ENCODE measurements around the gene GSPT1.

Gene GSPT1

DNA sequence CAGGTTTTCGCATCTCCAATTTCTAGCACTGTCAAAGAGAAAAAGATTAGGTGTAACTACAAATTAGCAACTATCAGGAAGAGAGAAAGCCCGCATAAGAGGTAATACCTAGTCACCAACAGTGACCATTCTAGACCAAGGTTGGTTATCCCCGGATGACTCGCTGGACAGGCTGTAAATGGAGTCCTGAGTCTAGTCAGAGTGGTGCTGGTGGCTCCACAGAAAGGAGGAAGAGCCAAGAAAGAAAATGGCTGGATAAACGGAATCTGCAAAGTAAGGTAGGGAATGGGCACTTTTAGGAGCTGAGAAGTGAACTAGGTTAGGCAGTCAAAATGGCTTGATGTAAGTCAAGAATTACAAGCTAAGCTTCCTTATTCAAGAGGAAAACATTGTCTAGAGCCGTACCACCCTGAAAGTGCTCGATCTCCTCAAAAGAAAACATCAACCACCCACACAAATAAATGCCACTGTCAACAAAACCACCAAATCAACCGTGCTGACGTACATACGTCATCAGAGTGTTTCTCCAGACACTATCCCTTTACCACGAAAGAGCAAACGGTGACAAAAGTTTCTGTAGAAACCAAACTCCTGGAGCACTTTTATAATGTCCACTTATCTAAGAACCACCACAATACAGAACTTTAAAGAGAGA lies 2.2 kb downstream of the GSPT1 start:
- Histone ChIP-seq H3K4me3 (ENCODE audit: low read length) (peak overlapping the region; percentile 75), H3K9ac (ENCODE audit: low read length) (peak overlapping the region; percentile 79), H3K27ac (ENCODE audit: low read length) (peak overlapping the region; percentile 29), H4K20me1 (ENCODE audit: insufficient read depth, low read length) (peaks cover 50% of the 10 kb centered on the region), H3K27me3 (ENCODE audit: low read depth, low read length) (no peaks in the 10 kb centered on the region), H3K4me1 (ENCODE audit: low read length) (peaks cover 37% of the 10 kb centered on the region), H3K79me2 (ENCODE audit: low read length) (peaks cover 72% of the 10 kb centered on the region), H3K36me3 (replicated peaks; ENCODE audit: low read depth, low read length) (peaks cover 9% of the 10 kb centered on the region), H3K9me3 (ENCODE audit: insufficient read depth, low read length) (no peaks in the 10 kb centered on the region), H3K4me2 (ENCODE audit: low read length) (peak overlapping the region; percentile 85), H2AFZ (ENCODE audit: low read depth, low read length) (no peak overlapping the region)
- TF ChIP-seq EZH2phosphoT487 (IDR thresholded peaks at IDR 0.05; ENCODE audit: low read depth): no peak
- TF ChIP-seq, protein P1, sequence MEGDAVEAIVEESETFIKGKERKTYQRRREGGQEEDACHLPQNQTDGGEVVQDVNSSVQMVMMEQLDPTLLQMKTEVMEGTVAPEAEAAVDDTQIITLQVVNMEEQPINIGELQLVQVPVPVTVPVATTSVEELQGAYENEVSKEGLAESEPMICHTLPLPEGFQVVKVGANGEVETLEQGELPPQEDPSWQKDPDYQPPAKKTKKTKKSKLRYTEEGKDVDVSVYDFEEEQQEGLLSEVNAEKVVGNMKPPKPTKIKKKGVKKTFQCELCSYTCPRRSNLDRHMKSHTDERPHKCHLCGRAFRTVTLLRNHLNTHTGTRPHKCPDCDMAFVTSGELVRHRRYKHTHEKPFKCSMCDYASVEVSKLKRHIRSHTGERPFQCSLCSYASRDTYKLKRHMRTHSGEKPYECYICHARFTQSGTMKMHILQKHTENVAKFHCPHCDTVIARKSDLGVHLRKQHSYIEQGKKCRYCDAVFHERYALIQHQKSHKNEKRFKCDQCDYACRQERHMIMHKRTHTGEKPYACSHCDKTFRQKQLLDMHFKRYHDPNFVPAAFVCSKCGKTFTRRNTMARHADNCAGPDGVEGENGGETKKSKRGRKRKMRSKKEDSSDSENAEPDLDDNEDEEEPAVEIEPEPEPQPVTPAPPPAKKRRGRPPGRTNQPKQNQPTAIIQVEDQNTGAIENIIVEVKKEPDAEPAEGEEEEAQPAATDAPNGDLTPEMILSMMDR (IDR thresholded peaks at IDR 0.05; ENCODE audit: low read depth, low read length): no peak

DNA sequence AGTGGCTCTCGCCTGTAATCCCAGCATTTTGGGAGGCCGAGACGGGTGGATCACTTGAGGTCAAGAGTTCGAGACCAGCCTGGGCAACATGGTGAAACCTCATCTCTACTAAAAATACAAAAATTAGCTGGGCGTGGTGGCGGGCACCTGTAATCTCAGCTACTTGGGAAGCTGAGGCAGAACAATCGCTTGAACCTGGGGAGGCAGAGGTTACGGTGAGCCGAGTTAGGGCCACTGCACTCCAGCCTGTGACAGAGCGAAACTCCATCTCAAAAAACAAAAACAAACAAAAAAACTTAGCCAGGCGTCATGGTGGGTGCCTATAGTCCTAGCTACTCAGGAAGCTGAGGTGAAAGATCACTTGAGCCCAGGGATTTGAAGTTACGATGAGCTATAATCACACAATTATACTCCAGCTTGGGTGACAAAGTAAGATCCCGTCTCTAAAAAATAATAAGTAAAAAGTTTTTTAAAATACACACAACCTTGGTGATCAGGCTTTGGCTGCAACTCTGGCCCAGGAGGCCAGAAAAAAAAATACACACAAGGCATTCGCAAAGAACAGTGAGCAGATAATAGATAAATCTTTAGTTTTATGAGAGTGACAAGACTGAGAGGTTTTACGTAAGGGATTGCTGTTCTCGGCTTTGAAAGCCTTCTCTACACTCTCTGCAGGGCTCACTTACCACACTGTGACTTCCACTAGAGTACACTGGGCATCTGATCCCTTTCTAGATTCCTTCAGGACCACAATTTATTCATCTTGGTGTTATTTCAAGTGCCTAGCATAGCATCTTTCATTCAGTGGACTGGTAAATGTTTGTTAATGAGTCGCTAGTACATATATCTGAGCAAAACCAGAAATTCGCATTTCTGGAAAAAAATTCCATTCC lies 5.9 kb downstream of the GSPT1 start:
- H3K27ac ChIP-seq (ENCODE audit: low read length): peak overlapping the region; percentile 58

DNA sequence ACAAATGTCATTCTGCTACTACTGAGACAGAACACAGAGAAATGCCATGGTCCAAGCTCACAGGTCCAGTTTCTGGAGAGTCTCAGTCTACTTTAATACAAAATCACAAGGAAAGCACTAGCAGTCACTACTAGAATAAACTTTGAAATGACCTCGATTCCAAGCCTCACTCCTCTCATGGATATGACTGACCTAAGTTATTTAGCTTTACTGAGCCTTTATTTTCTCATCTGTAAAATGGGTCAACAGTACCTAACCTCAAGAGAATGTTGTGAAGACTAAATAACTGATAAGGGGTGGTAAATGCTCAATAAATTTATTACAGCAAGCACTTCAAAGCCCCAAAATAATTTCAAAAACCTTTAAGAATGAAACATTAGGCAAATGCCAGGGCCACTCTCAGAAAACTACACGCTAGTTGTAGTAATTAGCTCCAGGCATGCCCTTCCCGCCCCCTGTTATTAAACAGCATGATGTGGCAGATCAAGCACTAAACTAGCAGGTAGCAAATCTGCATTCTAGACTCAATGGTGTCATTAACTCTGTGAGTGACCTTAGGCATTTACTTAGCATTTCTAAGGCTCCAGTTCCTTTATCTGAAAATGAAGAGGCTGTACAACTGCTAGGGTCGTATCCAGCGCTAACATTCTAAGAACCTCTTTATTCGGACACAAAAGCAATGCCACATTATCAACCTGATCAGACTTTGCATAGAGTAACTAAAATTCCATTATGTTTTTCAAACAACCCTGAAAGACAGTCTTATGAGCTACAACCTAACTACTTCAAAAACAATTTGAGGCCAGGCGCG lies 8.4 kb downstream of the GSPT1 start:
- no peak overlapping the region for H3K4me2 ChIP-seq (ENCODE audit: low read length)
- H3K9me3 ChIP-seq (ENCODE audit: insufficient read depth, low read length): no peaks in the 10 kb centered on the region
- no peaks in the 10 kb centered on the region for H3K27me3 ChIP-seq (ENCODE audit: low read depth, low read length)
- H3K79me2 ChIP-seq (ENCODE audit: low read length): peaks cover 98% of the 10 kb centered on the region
- H3K36me3 ChIP-seq (replicated peaks; ENCODE audit: low read depth, low read length): peaks cover 25% of the 10 kb centered on the region
- TF ChIP-seq, protein P1 (IDR thresholded peaks at IDR 0.05; ENCODE audit: low read depth, low read length): no peak
- TF ChIP-seq EZH2phosphoT487 (IDR thresholded peaks at IDR 0.05; ENCODE audit: low read depth): no peak
- H3K4me3 ChIP-seq (ENCODE audit: low read length): no peak overlapping the region
- H3K9ac ChIP-seq (ENCODE audit: low read length): no peak overlapping the region
- H2AFZ ChIP-seq (ENCODE audit: low read depth, low read length): no peak overlapping the region
- peaks cover 14% of the 10 kb centered on the region for H3K4me1 ChIP-seq (ENCODE audit: low read length)
- peaks cover 67% of the 10 kb centered on the region for H4K20me1 ChIP-seq (ENCODE audit: insufficient read depth, low read length)
- no peak overlapping the region for H3K27ac ChIP-seq (ENCODE audit: low read length)

More for the DNA sequence above, 5.9 kb downstream of the GSPT1 start:
- Histone ChIP-seq H4K20me1 (ENCODE audit: insufficient read depth, low read length) (peaks cover 74% of the 10 kb centered on the region), H3K4me2 (ENCODE audit: low read length) (peak overlapping the region; percentile 57), H3K27me3 (ENCODE audit: low read depth, low read length) (no peaks in the 10 kb centered on the region), H3K4me1 (ENCODE audit: low read length) (peaks cover 32% of the 10 kb centered on the region), H3K4me3 (ENCODE audit: low read length) (peak overlapping the region; percentile 18; the same call in 1 of the 2 replicates), H2AFZ (ENCODE audit: low read depth, low read length) (no peak overlapping the region), H3K79me2 (ENCODE audit: low read length) (peaks cover 98% of the 10 kb centered on the region), H3K36me3 (replicated peaks; ENCODE audit: low read depth, low read length) (peaks cover 20% of the 10 kb centered on the region), H3K9me3 (ENCODE audit: insufficient read depth, low read length) (no peaks in the 10 kb centered on the region), H3K9ac (ENCODE audit: low read length) (0 out of 2 replicates have a peak overlapping the region, but pooled peaks have one; percentile 12)
- TF ChIP-seq, protein P1 (IDR thresholded peaks at IDR 0.05; ENCODE audit: low read depth, low read length): no peak
- TF ChIP-seq EZH2phosphoT487 (IDR thresholded peaks at IDR 0.05; ENCODE audit: low read depth): no peak
